K562 (cell line): Measurements from ENCODE around the gene TRMT44. TPM values are rescaled to one million over a fixed set of nuclear protein-coding genes. Genes with fewer than 3 reads are reported as not detected.

Experiments
- CEBPB ChIP-seq: fragments of 450-650 bp; IDR thresholded peaks from 2 replicates; pipeline ENCODE4 v1.6.1; 2016; ENCODE audit warnings: missing genetic modification characterization, missing compliant biosample characterization
- CEBPG ChIP-seq, 3 experiments: fragments of 200-800 bp in 1 of 3; sonication (Bioruptor generic) in 1 of 3; sonication (generic) in 1 of 3; formaldehyde crosslinking in 1 of 3; IDR thresholded peaks in 2 of 3; conservative IDR thresholded peaks in 1 of 3; 2 replicates each; pipeline versions ENCODE4 v1.6.1 to v1.8.0; 2016 to 2022; ENCODE audit warnings: missing compliant biosample characterization in 2 of 3, missing genetic modification characterization in 2 of 3, mild to moderate bottlenecking in 1 of 3, missing genetic modification reagents in 1 of 3
- ELF2 ChIP-seq: fragments of 250-450 bp; sonication (Bioruptor Pico); IDR thresholded peaks from 2 replicates; pipeline ENCODE4 v1.5.0; 2021; ENCODE audit warnings: mild to moderate bottlenecking
- ESRRA ChIP-seq: fragments of 450-650 bp; IDR thresholded peaks from 2 replicates; pipeline ENCODE4 v1.6.1; 2014; ENCODE audit warnings: low read depth, mild to moderate bottlenecking, moderate library complexity, borderline replicate concordance
- IFI16 ChIP-seq: fragments of 250-450 bp; sonication (Bioruptor Pico); IDR thresholded peaks from 2 replicates; pipeline ENCODE4 v2.1.2; 2022; ENCODE audit warnings: mild to moderate bottlenecking, inconsistent platforms
- MYC ChIP-seq, 2 experiments: fragments of 250-450 bp in 1 of 2; sonication (Bioruptor Pico) in 1 of 2; IDR thresholded peaks; 2 replicates each; pipeline versions ENCODE4 v1.5.1 to v1.6.1; 2012 to 2021; ENCODE audit warnings: low read depth in 2 of 2, borderline replicate concordance in 1 of 2, improper control_type of control experiment in 1 of 2, low read length in 1 of 2, mild to moderate bottlenecking in 1 of 2, moderate library complexity in 1 of 2
- NR1H2 ChIP-seq: sonication (generic); formaldehyde crosslinking; IDR thresholded peaks from 2 replicates; pipeline ENCODE4 v1.4.0; 2020; ENCODE audit warnings: mild to moderate bottlenecking, missing genetic modification reagents
- RB1 ChIP-seq: fragments of 450-650 bp; IDR thresholded peaks from 2 replicates; pipeline ENCODE4 v1.6.1; 2017; ENCODE audit warnings: low read depth, mild to moderate bottlenecking
- SUPT5H ChIP-seq: fragments of 450-650 bp; IDR thresholded peaks from 2 replicates; pipeline ENCODE4 v1.6.1; 2016
- ZNF778 ChIP-seq: fragments of 450-650 bp; formaldehyde crosslinking; IDR thresholded peaks from 2 replicates; pipeline ENCODE4 v1.4.0; 2020; ENCODE audit warnings: mild to moderate bottlenecking, moderate library complexity
- polyA plus RNA-seq, 8 experiments: library from polyadenylated mRNA; depleted of rRNA in 4 of 8; stranded (reverse) in 5 of 8; unstranded in 3 of 8; fragments of >200 nt; fragmentation: Nextera tagmentation in 2 of 8; fragmentation: Illumina TruSeq in 1 of 8; extraction: Ambion mirVana in 2 of 8; extraction: Trizol in 1 of 8; gene quantifications; 2 replicates each; pipeline versions ENCODE4 v1.2.1 to v1.2.3, GENCODE V29; 2011 to 2014; ENCODE audit warnings: inconsistent platforms in 1 of 8, missing spikeins in 1 of 8
- total RNA-seq, 7 experiments: library from RNA; depleted of rRNA in 6 of 7; stranded (reverse); fragments of >200 nt in 6 of 7; fragmentation: Illumina TruSeq in 2 of 7; extraction: Trizol in 2 of 7; gene quantifications; 2 replicates each; pipeline versions ENCODE4 v1.2.1 to v1.2.3, GENCODE V29; 2011 to 2021; ENCODE audit warnings: low replicate concordance in 1 of 7
- TF ChIP-seq, protein P1 (sequence below): sonication (generic); formaldehyde crosslinking; IDR thresholded peaks from 2 replicates; pipeline ENCODE4 v1.8.0; 2023; ENCODE audit warnings: mild to moderate bottlenecking, missing genetic modification reagents
- TF ChIP-seq, protein P2 (sequence below), 2 experiments: fragments of 450-650 bp; conservative IDR thresholded peaks; 2 replicates each; pipeline ENCODE4 v1.6.1; 2017; ENCODE audit warnings: mild to moderate bottlenecking in 2 of 2, moderate library complexity in 2 of 2
- TF ChIP-seq, protein P3 (sequence below): fragments of 250-450 bp; sonication (Bioruptor Pico); IDR thresholded peaks from 2 replicates; pipeline ENCODE4 v1.8.0; 2021; ENCODE audit warnings: borderline replicate concordance, mild to moderate bottlenecking, moderate library complexity; ENCODE audit not compliant: poor library complexity, severe bottlenecking
- TF ChIP-seq, protein P4 (sequence below): fragments of 250-450 bp; sonication (Bioruptor Pico); IDR thresholded peaks from 2 replicates; pipeline ENCODE4 v1.8.0; 2021; ENCODE audit warnings: moderate library complexity, mild to moderate bottlenecking, inconsistent platforms

The TRMT44 gene
- total and polyA plus RNA-seq, 9 of the 15 experiments (the other 6 are each of a cell fraction or from before 2014, with no cell fraction given): 1.2 to 18.6 (median 10.0) TPM

DNA sequence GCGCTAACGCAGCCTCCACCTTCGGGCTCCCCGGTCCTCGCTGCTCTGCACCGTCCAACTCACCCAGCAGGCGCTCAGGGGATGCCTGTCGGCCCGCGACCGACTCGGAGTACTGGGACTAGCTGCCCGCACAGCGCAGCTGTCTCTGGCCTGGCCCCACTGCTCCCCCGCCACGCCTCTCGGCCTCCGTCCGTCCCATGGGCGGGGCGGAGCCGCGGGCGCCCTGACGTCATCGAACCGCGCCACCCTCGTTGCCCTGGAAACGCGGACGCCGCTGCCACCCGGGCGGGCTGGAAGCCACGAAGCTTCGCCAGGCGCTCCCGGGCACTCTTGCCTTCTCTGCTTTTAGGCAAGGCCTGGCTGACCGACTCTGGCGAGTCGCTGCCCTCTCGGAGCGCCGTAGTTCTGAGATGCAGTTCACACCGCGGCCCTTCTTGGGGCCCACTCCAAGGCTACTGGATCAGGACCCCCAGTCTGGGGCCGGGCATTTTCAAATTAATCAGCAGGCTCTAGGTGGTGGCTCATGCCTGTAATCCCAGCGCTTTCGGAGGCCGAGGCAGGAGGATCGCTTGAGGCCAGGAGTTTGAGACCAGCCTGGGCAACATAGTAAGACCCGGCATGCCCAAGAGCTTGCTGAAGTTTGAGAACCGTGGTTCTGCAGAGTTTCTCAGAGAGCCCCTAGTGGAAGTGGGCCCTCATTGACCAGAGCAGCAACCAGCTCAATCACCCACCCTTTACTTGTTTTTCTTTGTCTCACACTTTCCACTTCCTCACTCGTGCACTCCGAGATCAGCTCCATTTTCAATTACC is 12.1 kb upstream of the TRMT44 start (continued):
- TF ChIP-seq, protein P1, sequence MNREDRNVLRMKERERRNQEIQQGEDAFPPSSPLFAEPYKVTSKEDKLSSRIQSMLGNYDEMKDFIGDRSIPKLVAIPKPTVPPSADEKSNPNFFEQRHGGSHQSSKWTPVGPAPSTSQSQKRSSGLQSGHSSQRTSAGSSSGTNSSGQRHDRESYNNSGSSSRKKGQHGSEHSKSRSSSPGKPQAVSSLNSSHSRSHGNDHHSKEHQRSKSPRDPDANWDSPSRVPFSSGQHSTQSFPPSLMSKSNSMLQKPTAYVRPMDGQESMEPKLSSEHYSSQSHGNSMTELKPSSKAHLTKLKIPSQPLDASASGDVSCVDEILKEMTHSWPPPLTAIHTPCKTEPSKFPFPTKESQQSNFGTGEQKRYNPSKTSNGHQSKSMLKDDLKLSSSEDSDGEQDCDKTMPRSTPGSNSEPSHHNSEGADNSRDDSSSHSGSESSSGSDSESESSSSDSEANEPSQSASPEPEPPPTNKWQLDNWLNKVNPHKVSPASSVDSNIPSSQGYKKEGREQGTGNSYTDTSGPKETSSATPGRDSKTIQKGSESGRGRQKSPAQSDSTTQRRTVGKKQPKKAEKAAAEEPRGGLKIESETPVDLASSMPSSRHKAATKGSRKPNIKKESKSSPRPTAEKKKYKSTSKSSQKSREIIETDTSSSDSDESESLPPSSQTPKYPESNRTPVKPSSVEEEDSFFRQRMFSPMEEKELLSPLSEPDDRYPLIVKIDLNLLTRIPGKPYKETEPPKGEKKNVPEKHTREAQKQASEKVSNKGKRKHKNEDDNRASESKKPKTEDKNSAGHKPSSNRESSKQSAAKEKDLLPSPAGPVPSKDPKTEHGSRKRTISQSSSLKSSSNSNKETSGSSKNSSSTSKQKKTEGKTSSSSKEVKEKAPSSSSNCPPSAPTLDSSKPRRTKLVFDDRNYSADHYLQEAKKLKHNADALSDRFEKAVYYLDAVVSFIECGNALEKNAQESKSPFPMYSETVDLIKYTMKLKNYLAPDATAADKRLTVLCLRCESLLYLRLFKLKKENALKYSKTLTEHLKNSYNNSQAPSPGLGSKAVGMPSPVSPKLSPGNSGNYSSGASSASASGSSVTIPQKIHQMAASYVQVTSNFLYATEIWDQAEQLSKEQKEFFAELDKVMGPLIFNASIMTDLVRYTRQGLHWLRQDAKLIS (CRISPR knock-in tag): 0 out of 2 replicates have a peak, but pooled peaks have one; percentile 55
- TF ChIP-seq, protein P2, sequence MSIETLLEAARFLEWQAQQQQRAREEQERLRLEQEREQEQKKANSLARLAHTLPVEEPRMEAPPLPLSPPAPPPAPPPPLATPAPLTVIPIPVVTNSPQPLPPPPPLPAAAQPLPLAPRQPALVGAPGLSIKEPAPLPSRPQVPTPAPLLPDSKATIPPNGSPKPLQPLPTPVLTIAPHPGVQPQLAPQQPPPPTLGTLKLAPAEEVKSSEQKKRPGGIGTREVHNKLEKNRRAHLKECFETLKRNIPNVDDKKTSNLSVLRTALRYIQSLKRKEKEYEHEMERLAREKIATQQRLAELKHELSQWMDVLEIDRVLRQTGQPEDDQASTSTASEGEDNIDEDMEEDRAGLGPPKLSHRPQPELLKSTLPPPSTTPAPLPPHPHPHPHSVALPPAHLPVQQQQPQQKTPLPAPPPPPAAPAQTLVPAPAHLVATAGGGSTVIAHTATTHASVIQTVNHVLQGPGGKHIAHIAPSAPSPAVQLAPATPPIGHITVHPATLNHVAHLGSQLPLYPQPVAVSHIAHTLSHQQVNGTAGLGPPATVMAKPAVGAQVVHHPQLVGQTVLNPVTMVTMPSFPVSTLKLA (conservative IDR thresholded peaks at IDR 0.05): peak; percentile 84 to 94
- no peak for TF ChIP-seq NR1H2
- TF ChIP-seq, protein P3, sequence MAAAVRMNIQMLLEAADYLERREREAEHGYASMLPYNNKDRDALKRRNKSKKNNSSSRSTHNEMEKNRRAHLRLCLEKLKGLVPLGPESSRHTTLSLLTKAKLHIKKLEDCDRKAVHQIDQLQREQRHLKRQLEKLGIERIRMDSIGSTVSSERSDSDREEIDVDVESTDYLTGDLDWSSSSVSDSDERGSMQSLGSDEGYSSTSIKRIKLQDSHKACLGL (CRISPR knock-in tag): peak; percentile 50
- TF ChIP-seq ELF2 (CRISPR knock-in tag): no peak
- TF ChIP-seq ZNF778 (CRISPR knock-in tag): no peak
- no peak for TF ChIP-seq IFI16 (CRISPR knock-in tag)
- TF ChIP-seq CEBPB (tag): no peak
- TF ChIP-seq RB1: peak; percentile 83
- no peak for TF ChIP-seq CEBPG (CRISPR knock-in tag; IDR thresholded peaks at IDR 0.05)
- no peak for TF ChIP-seq CEBPG (tag; conservative IDR thresholded peaks at IDR 0.05 in 1 of 2, IDR thresholded peaks at IDR 0.05 in 1 of 2)
- TF ChIP-seq ESRRA: peak; percentile 62; the same call in 1 of the 2 replicates
- TF ChIP-seq SUPT5H: peak; percentile 66
- TF ChIP-seq MYC (IDR thresholded peaks at IDR 0.05; ENCODE audit: low read depth, low read length): no peak; the same call in 1 of the 2 replicates
- peak; percentile 60; the same call in 1 of the 2 replicates for TF ChIP-seq MYC (CRISPR knock-in tag; IDR thresholded peaks at IDR 0.05; ENCODE audit: borderline replicate concordance, low read depth)
- TF ChIP-seq, protein P4, sequence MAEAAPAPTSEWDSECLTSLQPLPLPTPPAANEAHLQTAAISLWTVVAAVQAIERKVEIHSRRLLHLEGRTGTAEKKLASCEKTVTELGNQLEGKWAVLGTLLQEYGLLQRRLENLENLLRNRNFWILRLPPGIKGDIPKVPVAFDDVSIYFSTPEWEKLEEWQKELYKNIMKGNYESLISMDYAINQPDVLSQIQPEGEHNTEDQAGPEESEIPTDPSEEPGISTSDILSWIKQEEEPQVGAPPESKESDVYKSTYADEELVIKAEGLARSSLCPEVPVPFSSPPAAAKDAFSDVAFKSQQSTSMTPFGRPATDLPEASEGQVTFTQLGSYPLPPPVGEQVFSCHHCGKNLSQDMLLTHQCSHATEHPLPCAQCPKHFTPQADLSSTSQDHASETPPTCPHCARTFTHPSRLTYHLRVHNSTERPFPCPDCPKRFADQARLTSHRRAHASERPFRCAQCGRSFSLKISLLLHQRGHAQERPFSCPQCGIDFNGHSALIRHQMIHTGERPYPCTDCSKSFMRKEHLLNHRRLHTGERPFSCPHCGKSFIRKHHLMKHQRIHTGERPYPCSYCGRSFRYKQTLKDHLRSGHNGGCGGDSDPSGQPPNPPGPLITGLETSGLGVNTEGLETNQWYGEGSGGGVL (CRISPR knock-in tag): no peak
